ENCODE results near the gene CFAP251. TPM values are rescaled to one million over a fixed set of nuclear protein-coding genes. Genes with fewer than 3 reads are reported as not detected.

Gene CFAP251
- total and polyA plus RNA-seq, 2 donors (not counting 1 experiment from before 2014, with no cell fraction given) = 2.7 to 7.9 TPM

GRCh38 chr12:121905746-121906145, 12.6 kb upstream of the CFAP251 start:
- H3K9ac ChIP-seq (ENCODE audit: insufficient read depth, low read length) = no peak overlapping the region
- no peak overlapping the region for H3K27ac ChIP-seq (ENCODE audit: insufficient read depth, low read length)
- no peaks in the 10 kb centered on the region for H3K27me3 ChIP-seq (ENCODE audit: control insufficient read depth, insufficient read depth, low read length)
- H3K4me3 ChIP-seq (replicated peaks in 1 of 4; ENCODE audit: control extremely low read depth in 1 of 4, insufficient read depth in 1 of 4, low read depth in 3 of 4, low read length in 4 of 4) = no peak overlapping the region
- H3K79me2 ChIP-seq (ENCODE audit: control insufficient read depth, insufficient read depth, low read length) = peaks cover 2% of the 10 kb centered on the region
- no peak for DNase-seq (ENCODE audit: low read depth in 2 of 2)
- no peaks in the 10 kb centered on the region for H3K4me1 ChIP-seq (ENCODE audit: control insufficient read depth, extremely low read depth, insufficient read depth, low read length)
- no peaks in the 10 kb centered on the region for H4K20me1 ChIP-seq (ENCODE audit: control insufficient read depth, extremely low read depth, insufficient read depth, low read length)
- no peak overlapping the region for H2AFZ ChIP-seq (ENCODE audit: low read length)
- TF ChIP-seq CTCF (conservative IDR thresholded peaks at IDR 0.05 in 1 of 2, IDR thresholded peaks at IDR 0.05 in 1 of 2; ENCODE audit: low read depth in 1 of 2, low read length in 2 of 2) (no peak), EZH2 (IDR thresholded peaks at IDR 0.05; ENCODE audit: low read length, missing control alignments) (no peak)
- no peak overlapping the region for H3K4me2 ChIP-seq (ENCODE audit: extremely low read depth, insufficient read depth, low read length)
- no peaks in the 10 kb centered on the region for H3K9me3 ChIP-seq (ENCODE audit: control insufficient read depth, insufficient read depth, low read depth, low read length)
- peaks cover 15% of the 10 kb centered on the region for H3K36me3 ChIP-seq (ENCODE audit: control insufficient read depth, insufficient read depth, low read length)

- H3K36me3 ChIP-seq (ENCODE audit: control insufficient read depth, insufficient read depth, low read length) = peaks cover 6% of the 10 kb centered on the region
- H3K4me3 ChIP-seq (replicated peaks in 1 of 4; ENCODE audit: control extremely low read depth in 1 of 4, insufficient read depth in 1 of 4, low read depth in 3 of 4, low read length in 4 of 4) = no peak overlapping the region
- H3K27ac ChIP-seq (ENCODE audit: insufficient read depth, low read length) = no peak overlapping the region
- H3K79me2 ChIP-seq (ENCODE audit: control insufficient read depth, insufficient read depth, low read length) = peaks cover 2% of the 10 kb centered on the region
- no peak overlapping the region for H2AFZ ChIP-seq (ENCODE audit: low read length)
- H3K9ac ChIP-seq (ENCODE audit: insufficient read depth, low read length) = no peak overlapping the region
- no peaks in the 10 kb centered on the region for H3K9me3 ChIP-seq (ENCODE audit: control insufficient read depth, insufficient read depth, low read depth, low read length)
- H3K27me3 ChIP-seq (ENCODE audit: control insufficient read depth, insufficient read depth, low read length) = no peaks in the 10 kb centered on the region
- TF ChIP-seq EZH2 (IDR thresholded peaks at IDR 0.05; ENCODE audit: low read length, missing control alignments) (no peak), CTCF (conservative IDR thresholded peaks at IDR 0.05 in 1 of 2, IDR thresholded peaks at IDR 0.05 in 1 of 2; ENCODE audit: low read depth in 1 of 2, low read length in 2 of 2) (no peak)
- no peak for DNase-seq (ENCODE audit: low read depth in 2 of 2)
- no peaks in the 10 kb centered on the region for H3K4me1 ChIP-seq (ENCODE audit: control insufficient read depth, extremely low read depth, insufficient read depth, low read length)
- no peaks in the 10 kb centered on the region for H4K20me1 ChIP-seq (ENCODE audit: control insufficient read depth, extremely low read depth, insufficient read depth, low read length)
- no peak overlapping the region for H3K4me2 ChIP-seq (ENCODE audit: extremely low read depth, insufficient read depth, low read length)
Observed at GRCh38 chr12:121908702-121909101, 9.7 kb upstream of the CFAP251 start.

GRCh38 chr12:121911824-121912585, 6.4 kb upstream of the CFAP251 start:
- no peak overlapping the region for H3K4me3 ChIP-seq (replicated peaks in 1 of 4; ENCODE audit: control extremely low read depth in 1 of 4, insufficient read depth in 1 of 4, low read depth in 3 of 4, low read length in 4 of 4)
- H3K27ac ChIP-seq (ENCODE audit: insufficient read depth, low read length) = no peak overlapping the region
- no peak overlapping the region for H3K4me2 ChIP-seq (ENCODE audit: extremely low read depth, insufficient read depth, low read length)
- DNase-seq (ENCODE audit: low read depth in 2 of 2) = no peak
- H3K36me3 ChIP-seq (ENCODE audit: control insufficient read depth, insufficient read depth, low read length) = peaks cover 6% of the 10 kb centered on the region
- peaks cover 2% of the 10 kb centered on the region for H3K79me2 ChIP-seq (ENCODE audit: control insufficient read depth, insufficient read depth, low read length)
- no peak for TF ChIP-seq EZH2 (IDR thresholded peaks at IDR 0.05; ENCODE audit: low read length, missing control alignments)
- TF ChIP-seq CTCF (conservative IDR thresholded peaks at IDR 0.05 in 1 of 2, IDR thresholded peaks at IDR 0.05 in 1 of 2; ENCODE audit: low read depth in 1 of 2, low read length in 2 of 2) = no peak
- H4K20me1 ChIP-seq (ENCODE audit: control insufficient read depth, extremely low read depth, insufficient read depth, low read length) = no peaks in the 10 kb centered on the region
- H3K27me3 ChIP-seq (ENCODE audit: control insufficient read depth, insufficient read depth, low read length) = no peaks in the 10 kb centered on the region
- H3K9me3 ChIP-seq (ENCODE audit: control insufficient read depth, insufficient read depth, low read depth, low read length) = no peaks in the 10 kb centered on the region
- no peak overlapping the region for H3K9ac ChIP-seq (ENCODE audit: insufficient read depth, low read length)
- H3K4me1 ChIP-seq (ENCODE audit: control insufficient read depth, extremely low read depth, insufficient read depth, low read length) = no peaks in the 10 kb centered on the region
- no peak overlapping the region for H2AFZ ChIP-seq (ENCODE audit: low read length)
